ENCODE measurements around the gene CYP2A7.
"Not testable (repeated sequence)": the region's sequence is repeated elsewhere in the genome, so short reads cannot be mapped to it uniquely, and the experiment has no call there.

Gene CYP2A7

GRCh38 chr19:40836754-40837429, 45.1 kb downstream of the CYP2A7 start:
- TF ChIP-seq Cebpa-rat (IDR thresholded peaks at IDR 0.05): no peak
- no peaks in the 10 kb centered on the region for H3K27me3 ChIP-seq
- H3K27ac ChIP-seq: no peak overlapping the region
- H4K20me1 ChIP-seq: no peaks in the 10 kb centered on the region
- no peak overlapping the region for H3K9ac ChIP-seq
- no peak overlapping the region for H3K4me3 ChIP-seq
- no peak overlapping the region for H3K4me2 ChIP-seq
- H3K4me1 ChIP-seq: no peaks in the 10 kb centered on the region
- H3K36me3 ChIP-seq: no peaks in the 10 kb centered on the region
- no peaks in the 10 kb centered on the region for H3K9me3 ChIP-seq

GRCh38 chr19:40833728-40834533, 48.1 kb downstream of the CYP2A7 start:
- H3K27ac ChIP-seq, H3K9ac ChIP-seq, H4K20me1 ChIP-seq, H3K27me3 ChIP-seq, H3K4me3 ChIP-seq, H3K4me1 ChIP-seq, H3K9me3 ChIP-seq, H3K4me2 ChIP-seq, H3K36me3 ChIP-seq: not testable (repeated sequence)

GRCh38 chr19:40832431-40832790, 49.6 kb downstream of the CYP2A7 start:
- H3K27ac ChIP-seq, H3K4me3 ChIP-seq, H3K9ac ChIP-seq, H3K9me3 ChIP-seq, H3K4me2 ChIP-seq, H3K4me1 ChIP-seq, H3K27me3 ChIP-seq, H4K20me1 ChIP-seq: not testable (repeated sequence)
- H3K36me3 ChIP-seq: peaks cover 17% of the 10 kb centered on the region; the same call in 1 of the 2 replicates

- Histone ChIP-seq H3K4me2 (no peak overlapping the region), H3K27me3 (no peaks in the 10 kb centered on the region), H3K4me1 (no peaks in the 10 kb centered on the region), H3K9ac (no peak overlapping the region), H3K9me3 (no peaks in the 10 kb centered on the region), H4K20me1 (no peaks in the 10 kb centered on the region), H3K27ac (no peak overlapping the region), H3K36me3 (peaks cover 24% of the 10 kb centered on the region; the same call in 1 of the 2 replicates), H3K4me3 (no peak overlapping the region)
- TF ChIP-seq Cebpa-rat (IDR thresholded peaks at IDR 0.05): no peak
Observed at GRCh38 chr19:40831502-40832430, 50.3 kb downstream of the CYP2A7 start.

GRCh38 chr19:40830741-40831140, 51.3 kb downstream of the CYP2A7 start:
- H3K9ac ChIP-seq, H3K27me3 ChIP-seq, H3K4me1 ChIP-seq, H4K20me1 ChIP-seq, H3K4me3 ChIP-seq, H3K27ac ChIP-seq, H3K4me2 ChIP-seq, H3K9me3 ChIP-seq: not testable (repeated sequence)
- peaks cover 26% of the 10 kb centered on the region; the same call in 1 of the 2 replicates for H3K36me3 ChIP-seq

- no peaks in the 10 kb centered on the region for H4K20me1 ChIP-seq
- H3K9ac ChIP-seq: no peak overlapping the region
- H3K9me3 ChIP-seq: no peaks in the 10 kb centered on the region
- H3K4me1 ChIP-seq: no peaks in the 10 kb centered on the region
- H3K4me2 ChIP-seq: no peak overlapping the region
- H3K27ac ChIP-seq: no peak overlapping the region
- no peaks in the 10 kb centered on the region for H3K27me3 ChIP-seq
- TF ChIP-seq Cebpa-rat (IDR thresholded peaks at IDR 0.05): no peak
- H3K4me3 ChIP-seq: no peak overlapping the region
- peaks cover 26% of the 10 kb centered on the region; the same call in 1 of the 2 replicates for H3K36me3 ChIP-seq
Observed at GRCh38 chr19:40829205-40829604, 52.8 kb downstream of the CYP2A7 start.

- no peak overlapping the region for H3K4me2 ChIP-seq
- TF ChIP-seq Cebpa-rat (IDR thresholded peaks at IDR 0.05): no peak
- no peak overlapping the region for H3K27ac ChIP-seq
- no peak overlapping the region for H3K4me3 ChIP-seq
- H3K4me1 ChIP-seq: peaks cover 15% of the 10 kb centered on the region
- no peaks in the 10 kb centered on the region for H4K20me1 ChIP-seq
- no peaks in the 10 kb centered on the region for H3K9me3 ChIP-seq
- no peak overlapping the region for H3K9ac ChIP-seq
- H3K27me3 ChIP-seq: no peaks in the 10 kb centered on the region
- peaks cover 26% of the 10 kb centered on the region; the same call in 1 of the 2 replicates for H3K36me3 ChIP-seq
Observed at GRCh38 chr19:40827386-40828247, 54.4 kb downstream of the CYP2A7 start.

GRCh38 chr19:40826699-40827385, 55.2 kb downstream of the CYP2A7 start:
- H4K20me1 ChIP-seq, H3K4me2 ChIP-seq, H3K9me3 ChIP-seq, H3K27ac ChIP-seq, H3K9ac ChIP-seq, H3K27me3 ChIP-seq, H3K4me3 ChIP-seq: not testable (repeated sequence)
- peaks cover 26% of the 10 kb centered on the region; the same call in 1 of the 2 replicates for H3K36me3 ChIP-seq
- peaks cover 19% of the 10 kb centered on the region for H3K4me1 ChIP-seq

- not testable (repeated sequence) for H3K9me3 ChIP-seq, H3K27me3 ChIP-seq, H3K4me2 ChIP-seq, H3K4me3 ChIP-seq, H3K27ac ChIP-seq, H3K9ac ChIP-seq, H4K20me1 ChIP-seq
- Histone ChIP-seq H3K36me3 (peaks cover 26% of the 10 kb centered on the region; the same call in 1 of the 2 replicates), H3K4me1 (peaks cover 19% of the 10 kb centered on the region)
Observed at GRCh38 chr19:40826312-40826698, 55.7 kb downstream of the CYP2A7 start.

GRCh38 chr19:40825460-40826095, 56.5 kb downstream of the CYP2A7 start:
- not testable (repeated sequence) for H4K20me1 ChIP-seq, H3K9me3 ChIP-seq, H3K4me3 ChIP-seq, H3K27ac ChIP-seq, H3K4me2 ChIP-seq, H3K9ac ChIP-seq, H3K27me3 ChIP-seq
- Histone ChIP-seq H3K36me3 (peaks cover 26% of the 10 kb centered on the region; the same call in 1 of the 2 replicates), H3K4me1 (peaks cover 19% of the 10 kb centered on the region)

Data from BLaER1 (cell line).